ENCODE results near the gene TEX12. TPM values are rescaled to one million over a fixed set of nuclear protein-coding genes. Genes with fewer than 3 reads are reported as not detected.

TEX12 gene
- total and polyA plus RNA-seq, 8 donors: 0.20 to 2.0 TPM; not detected in 6

DNA sequence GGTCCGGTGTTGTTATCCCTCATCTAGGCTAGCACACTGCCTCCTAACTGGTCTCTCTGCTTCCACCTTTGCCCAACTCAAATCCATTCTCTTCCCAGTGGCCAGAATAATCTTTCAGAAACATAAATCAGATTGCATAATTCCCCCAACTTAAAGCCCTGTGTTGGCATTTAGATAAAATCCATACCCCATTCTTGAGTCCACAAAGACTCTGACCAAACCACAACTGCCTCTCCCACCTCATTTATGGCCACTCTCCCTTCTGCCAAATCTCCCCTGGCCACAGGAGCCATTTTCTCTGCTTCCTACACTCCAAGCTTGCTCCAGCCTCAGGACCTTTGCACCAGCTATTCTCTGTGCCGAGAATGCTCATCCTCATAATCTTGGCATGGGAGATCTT is 40.1 kb upstream of the TEX12 start:
- Histone ChIP-seq H3K9me3 (no peaks in the 10 kb centered on the region), H3K36me3 (no peaks in the 10 kb centered on the region), H3K27ac (no peak overlapping the region), H3K27me3 (no peaks in the 10 kb centered on the region), H3K4me1 (peaks cover 0 to 14% (median 4%) of the 10 kb centered on the region in 4 donors), H3K4me3 (no peak overlapping the region)
- TF ChIP-seq, protein P1, sequence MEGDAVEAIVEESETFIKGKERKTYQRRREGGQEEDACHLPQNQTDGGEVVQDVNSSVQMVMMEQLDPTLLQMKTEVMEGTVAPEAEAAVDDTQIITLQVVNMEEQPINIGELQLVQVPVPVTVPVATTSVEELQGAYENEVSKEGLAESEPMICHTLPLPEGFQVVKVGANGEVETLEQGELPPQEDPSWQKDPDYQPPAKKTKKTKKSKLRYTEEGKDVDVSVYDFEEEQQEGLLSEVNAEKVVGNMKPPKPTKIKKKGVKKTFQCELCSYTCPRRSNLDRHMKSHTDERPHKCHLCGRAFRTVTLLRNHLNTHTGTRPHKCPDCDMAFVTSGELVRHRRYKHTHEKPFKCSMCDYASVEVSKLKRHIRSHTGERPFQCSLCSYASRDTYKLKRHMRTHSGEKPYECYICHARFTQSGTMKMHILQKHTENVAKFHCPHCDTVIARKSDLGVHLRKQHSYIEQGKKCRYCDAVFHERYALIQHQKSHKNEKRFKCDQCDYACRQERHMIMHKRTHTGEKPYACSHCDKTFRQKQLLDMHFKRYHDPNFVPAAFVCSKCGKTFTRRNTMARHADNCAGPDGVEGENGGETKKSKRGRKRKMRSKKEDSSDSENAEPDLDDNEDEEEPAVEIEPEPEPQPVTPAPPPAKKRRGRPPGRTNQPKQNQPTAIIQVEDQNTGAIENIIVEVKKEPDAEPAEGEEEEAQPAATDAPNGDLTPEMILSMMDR (IDR thresholded peaks at IDR 0.05): no peak
- TF ChIP-seq EP300 (IDR thresholded peaks at IDR 0.05) (no peak), POLR2A (IDR thresholded peaks at IDR 0.05) (no peak), POLR2AphosphoS5 (IDR thresholded peaks at IDR 0.05) (no peak)
- WGBS, 5 donors: 97 to 100% (median 98%) methylated on average over 2 of the region's 2 CpGs
- intact Hi-C loops (cut with DNase I; ENCODE audit: low total_unique reads): no loop called here
- no peak for DNase-seq

DNA sequence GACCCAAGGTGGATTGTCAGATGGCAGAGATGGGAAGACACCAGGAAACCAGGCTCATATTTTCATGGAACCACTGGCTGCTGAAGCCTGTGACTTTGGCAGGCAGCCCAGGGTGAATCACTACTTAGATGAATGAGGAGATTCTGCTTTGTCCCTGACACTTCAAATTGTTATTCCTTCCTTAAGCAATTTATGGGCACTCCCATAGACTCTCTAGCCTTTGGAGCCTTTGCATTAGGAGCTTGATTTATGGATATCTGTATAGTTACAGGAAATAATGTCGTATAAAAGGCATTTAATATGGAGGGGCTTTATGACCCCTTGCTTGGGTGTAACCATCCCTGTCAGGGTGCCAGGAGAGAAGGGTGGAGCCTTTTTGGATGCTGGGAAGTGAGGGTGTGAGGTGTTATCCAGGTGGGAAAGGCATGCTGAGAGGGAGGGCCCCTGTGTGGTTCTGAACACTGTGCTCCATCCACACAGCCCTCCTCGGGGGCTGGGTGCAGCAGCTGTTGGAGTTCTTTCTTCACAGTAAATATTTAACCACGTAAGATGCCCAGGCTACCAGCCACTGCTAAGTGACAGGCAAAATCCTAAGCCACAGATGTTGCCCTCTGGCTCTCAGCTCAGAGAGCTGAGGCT is 38.6 kb upstream of the TEX12 start:
- WGBS, 5 donors: 43 to 68% (median 60%) methylated on average over 2 to 3 of the region's 3 CpGs
- peak; percentile 36 to 39 for DNase-seq
- intact Hi-C loops (cut with DNase I; ENCODE audit: low total_unique reads): no loop called here
- Histone ChIP-seq H3K27me3 (no peaks in the 10 kb centered on the region), H3K36me3 (no peaks in the 10 kb centered on the region), H3K4me1 (peaks cover 0 to 14% (median 6%) of the 10 kb centered on the region in 4 donors), H3K4me3 (no peak overlapping the region), H3K27ac (no peak overlapping the region), H3K9me3 (no peaks in the 10 kb centered on the region)
- TF ChIP-seq, protein P1 (IDR thresholded peaks at IDR 0.05): no peak
- TF ChIP-seq POLR2AphosphoS5 (IDR thresholded peaks at IDR 0.05): no peak

DNA sequence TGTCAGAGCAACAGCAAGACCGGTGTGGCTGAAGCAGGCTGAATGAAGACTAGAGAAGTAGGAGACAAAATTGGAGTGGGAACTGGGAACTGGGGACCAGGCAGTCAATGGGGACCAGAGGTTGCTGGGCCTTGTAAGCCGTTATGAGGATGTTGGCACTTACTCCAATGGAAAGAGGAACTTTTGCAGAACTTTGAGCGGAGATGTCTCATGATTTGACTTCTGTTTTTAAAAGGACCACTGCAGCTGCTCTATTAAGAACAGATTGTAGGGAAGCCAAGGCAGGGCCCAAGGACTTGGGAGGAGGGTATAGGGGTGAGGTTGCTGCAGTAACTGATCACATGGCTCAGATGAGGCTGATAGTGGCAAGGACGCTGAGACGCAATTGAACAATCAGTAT is 37.5 kb upstream of the TEX12 start:
- H3K4me3 ChIP-seq: no peak overlapping the region
- H3K27ac ChIP-seq: no peak overlapping the region
- no peaks in the 10 kb centered on the region for H3K27me3 ChIP-seq
- H3K36me3 ChIP-seq: no peaks in the 10 kb centered on the region
- H3K9me3 ChIP-seq: no peaks in the 10 kb centered on the region
- DNase-seq: peak in 1 of 2 donors; percentile 23
- peaks cover 0 to 14% (median 6%) of the 10 kb centered on the region in 4 donors for H3K4me1 ChIP-seq
- no peak for TF ChIP-seq POLR2A (IDR thresholded peaks at IDR 0.05)
- TF ChIP-seq EP300 (IDR thresholded peaks at IDR 0.05): no peak
- TF ChIP-seq, protein P1 (IDR thresholded peaks at IDR 0.05): no peak
- TF ChIP-seq POLR2AphosphoS5 (IDR thresholded peaks at IDR 0.05): no peak
- 78 to 87% (median 83%) methylated on average over 5 of the region's 5 CpGs for WGBS, 5 donors
- intact Hi-C loops (cut with DNase I; ENCODE audit: low total_unique reads): no loop called here

DNA sequence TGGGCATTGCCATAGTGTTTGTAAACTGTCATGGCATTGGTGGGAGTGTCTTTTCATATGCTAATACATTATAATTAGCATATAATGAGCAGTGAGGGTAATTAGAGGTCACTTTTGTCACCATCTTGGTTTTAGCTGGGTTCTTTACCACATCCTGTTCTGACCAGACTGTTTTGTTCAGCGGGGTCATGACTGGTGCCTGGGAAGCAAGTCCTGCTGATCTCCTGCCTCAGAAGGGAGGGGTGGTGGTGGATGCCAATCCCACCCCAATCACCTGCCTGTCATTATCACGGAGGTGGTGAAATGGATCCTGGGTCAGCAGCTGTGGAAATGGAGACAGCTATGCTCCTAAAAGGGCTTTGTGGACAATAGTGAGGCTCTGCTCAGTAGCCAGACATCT is 34.4 kb upstream of the TEX12 start:
- WGBS, 5 donors: 51 to 83% (median 68%) methylated on average over 2 of the region's 2 CpGs

More for the DNA sequence above, 34.4 kb upstream of the TEX12 start:
- Histone ChIP-seq H3K36me3 (no peaks in the 10 kb centered on the region), H3K4me3 (no peak overlapping the region), H3K9me3 (no peaks in the 10 kb centered on the region), H3K27ac (no peak overlapping the region), H3K4me1 (peaks cover 0 to 14% (median 6%) of the 10 kb centered on the region in 4 donors), H3K27me3 (no peaks in the 10 kb centered on the region)
- intact Hi-C loops (cut with DNase I; ENCODE audit: low total_unique reads): no loop called here
- TF ChIP-seq EP300 (IDR thresholded peaks at IDR 0.05): no peak
- no peak for TF ChIP-seq POLR2A (IDR thresholded peaks at IDR 0.05)
- TF ChIP-seq, protein P1 (IDR thresholded peaks at IDR 0.05): no peak
- TF ChIP-seq POLR2AphosphoS5 (IDR thresholded peaks at IDR 0.05): no peak
- DNase-seq: no peak
